HG03064 (cell line): Measurements from ENCODE around the gene TNFSF10.
"Not testable (repeated sequence)": the region's sequence is repeated elsewhere in the genome, so short reads cannot be mapped to it uniquely, and the experiment has no call there.

ENCODE experiments used
- ATAC-seq: cut with Tn5 transposase; IDR thresholded peaks from one replicate; pipeline ENCODE4 v1.9.1; 2021; ENCODE audit warnings: low read depth; ENCODE audit not compliant: unreplicated experiment

TNFSF10 gene

GRCh38 chr3:172522871-172523818 is at the start of gene TNFSF10:
TSS of gene TNFSF10 (minus strand) at chr3:172523430. CDS start at chr3:172523384, 46 bp downstream.
- peak; percentile 94 for ATAC-seq

- ATAC-seq, result no peak
Measured at GRCh38 chr3:172569128-172570008, 46.1 kb upstream of the TNFSF10 start.

GRCh38 chr3:172568701-172569100 is 45.5 kb upstream of the TNFSF10 start:
- ATAC-seq, result no peak

- not testable (repeated sequence) for ATAC-seq
Measured at GRCh38 chr3:172566785-172567184, 43.6 kb upstream of the TNFSF10 start.

GRCh38 chr3:172564499-172564898 is 41.3 kb upstream of the TNFSF10 start:
- ATAC-seq, result no peak

- peak; percentile 42 for ATAC-seq
Measured at GRCh38 chr3:172562871-172563865, 39.9 kb upstream of the TNFSF10 start.

GRCh38 chr3:172561897-172562640 is 38.8 kb upstream of the TNFSF10 start:
- ATAC-seq, result no peak

- ATAC-seq, result no peak
Measured at GRCh38 chr3:172560586-172560985, 37.4 kb upstream of the TNFSF10 start.

GRCh38 chr3:172560026-172560425 is 36.8 kb upstream of the TNFSF10 start:
- ATAC-seq, result no peak

GRCh38 chr3:172559020-172559419 is 35.8 kb upstream of the TNFSF10 start:
- ATAC-seq, result no peak

GRCh38 chr3:172557515-172558220 is 34.4 kb upstream of the TNFSF10 start:
- no peak for ATAC-seq

- no peak for ATAC-seq
Measured at GRCh38 chr3:172553526-172554252, 30.5 kb upstream of the TNFSF10 start.

GRCh38 chr3:172552607-172553006 is 29.4 kb upstream of the TNFSF10 start:
- no peak for ATAC-seq

- no peak for ATAC-seq
Measured at GRCh38 chr3:172551874-172552273, 28.6 kb upstream of the TNFSF10 start.

GRCh38 chr3:172550347-172550943 is 27.2 kb upstream of the TNFSF10 start:
- ATAC-seq, result no peak

GRCh38 chr3:172549144-172549543 is 25.9 kb upstream of the TNFSF10 start:
- ATAC-seq, result no peak

GRCh38 chr3:172546628-172547214 is 23.5 kb upstream of the TNFSF10 start:
- ATAC-seq, result no peak
